PC-3 (cell line): ENCODE data around the gene CHEK2. TPM values are rescaled to one million over a fixed set of nuclear protein-coding genes. Genes with fewer than 3 reads are reported as not detected.
"Not testable (repeated sequence)": the region's sequence is repeated elsewhere in the genome, so short reads cannot be mapped to it uniquely, and the experiment has no call there.

ENCODE experiments used
- ATAC-seq: fragments of 200-7000 bp; cut with Tn5 transposase; 2 replicates; pipeline ENCODE4 v1.9.1; 2020; ENCODE audit warnings: mild to moderate bottlenecking, moderate library complexity
- BruUV-seq: library from RNA; stranded (reverse); fragments of 400-500 nt; replicated peaks from 2 replicates; lab custom pipeline; 2021; lab: Mats Ljungman, UMichigan
- CTCF ChIA-PET: fragments of 300-600 bp; sonication (Branson Sonifier 250); formaldehyde crosslinking; loops from one replicate; lab custom pipeline; 2022; ENCODE audit warnings: antibody characterized with exemption; lab: Charles Lee
- POLR2A ChIA-PET: fragments of 300-600 bp; sonication (Branson Sonifier 250); formaldehyde crosslinking; loops from one replicate; lab custom pipeline; 2022; ENCODE audit warnings: antibody characterized with exemption; ENCODE audit not compliant: unreplicated experiment; lab: Charles Lee
- DNase-seq: peaks from one replicate; pipeline ENCODE4 v3.0.0-alpha.2; 2015
- H2AFZ ChIP-seq: fragments of 300-600 bp; sonication (generic); 2 replicates; pipeline ENCODE4 v1.6.0; 2016; ENCODE audit warnings: antibody characterized with exemption, low read length
- H3F3A ChIP-seq: fragments of 300-600 bp; sonication (generic); one replicate; pipeline ENCODE4 v1.6.0; 2017; ENCODE audit warnings: antibody characterized with exemption, low read length, control low read depth, mild to moderate bottlenecking; ENCODE audit not compliant: unreplicated experiment
- H3K27ac ChIP-seq: fragments of 300-600 bp; sonication (generic); 2 replicates; pipeline ENCODE4 v1.5.1; 2016; ENCODE audit warnings: mild to moderate bottlenecking, low read length
- H3K27me3 ChIP-seq: fragments of 300-600 bp; sonication (generic); 2 replicates; pipeline ENCODE4 v1.6.1; 2016; ENCODE audit warnings: low read length, mixed read lengths
- H3K36me3 ChIP-seq: fragments of 300-600 bp; sonication (generic); 2 replicates; pipeline ENCODE4 v1.6.1; 2016; ENCODE audit warnings: low read depth, mixed run types, low read length, mixed read lengths
- H3K4me1 ChIP-seq: fragments of 300-600 bp; sonication (generic); 2 replicates; pipeline ENCODE4 v1.5.1; 2016; ENCODE audit warnings: low read length; ENCODE audit not compliant: insufficient read depth
- H3K4me2 ChIP-seq: fragments of 300-600 bp; sonication (generic); 2 replicates; pipeline ENCODE4 v1.6.0; 2016; ENCODE audit warnings: low read length
- H3K4me3 ChIP-seq: fragments of 300-600 bp; sonication (generic); 2 replicates; pipeline ENCODE4 v1.5.1; 2016; ENCODE audit warnings: mild to moderate bottlenecking, low read length, mixed read lengths
- H3K79me2 ChIP-seq: fragments of 300-600 bp; sonication (generic); 2 replicates; pipeline ENCODE4 v1.6.1; 2017; ENCODE audit warnings: low read length, mixed read lengths
- H3K9ac ChIP-seq: fragments of 300-600 bp; sonication (generic); 2 replicates; pipeline ENCODE4 v1.6.0; 2016; ENCODE audit warnings: mild to moderate bottlenecking, low read length
- H3K9me2 ChIP-seq: fragments of 300-600 bp; sonication (generic); replicated peaks from 2 replicates; pipeline ENCODE4 v1.6.1; 2016; ENCODE audit warnings: mixed run types, low read length, mixed read lengths
- H3K9me3 ChIP-seq: fragments of 300-600 bp; sonication (generic); 2 replicates; pipeline ENCODE4 v1.6.1; 2016; ENCODE audit warnings: low read length, mixed read lengths
- H4K20me1 ChIP-seq: fragments of 300-600 bp; sonication (generic); 2 replicates; pipeline ENCODE4 v1.6.1; 2016; ENCODE audit warnings: low read length, mixed read lengths
- CTCF ChIP-seq: fragments of 300-600 bp; sonication (generic); conservative IDR thresholded peaks from 2 replicates; pipeline ENCODE4 v1.5.1; 2017; ENCODE audit warnings: antibody characterized with exemption, low read depth, mild to moderate bottlenecking, low read length
- EZH2 ChIP-seq: fragments of 300-600 bp; sonication (generic); IDR thresholded peaks from one replicate; pipeline ENCODE4 v1.6.1; 2017; ENCODE audit warnings: antibody characterized with exemption, mild to moderate bottlenecking, low read length; ENCODE audit not compliant: unreplicated experiment
- EZH2phosphoT487 ChIP-seq: fragments of 300-600 bp; sonication (generic); IDR thresholded peaks from 2 replicates; pipeline ENCODE4 v1.6.1; 2018; ENCODE audit warnings: mild to moderate bottlenecking, antibody characterized with exemption, low read length, borderline replicate concordance
- intact Hi-C: fragments of 100-400 bp; cut with micrococcal nuclease; formaldehyde crosslinking; loops from 2 replicates; pipeline ENCODE4 v1.9.0; 2023
- total RNA-seq: library from RNA; depleted of rRNA; stranded (reverse); fragments of >200 nt; gene quantifications from 2 replicates; pipeline ENCODE4 v1.2.3, GENCODE V29; 2014

CHEK2 gene
- total RNA-seq, 1 experiment from 2014 or later: 21.0 TPM

DNA sequence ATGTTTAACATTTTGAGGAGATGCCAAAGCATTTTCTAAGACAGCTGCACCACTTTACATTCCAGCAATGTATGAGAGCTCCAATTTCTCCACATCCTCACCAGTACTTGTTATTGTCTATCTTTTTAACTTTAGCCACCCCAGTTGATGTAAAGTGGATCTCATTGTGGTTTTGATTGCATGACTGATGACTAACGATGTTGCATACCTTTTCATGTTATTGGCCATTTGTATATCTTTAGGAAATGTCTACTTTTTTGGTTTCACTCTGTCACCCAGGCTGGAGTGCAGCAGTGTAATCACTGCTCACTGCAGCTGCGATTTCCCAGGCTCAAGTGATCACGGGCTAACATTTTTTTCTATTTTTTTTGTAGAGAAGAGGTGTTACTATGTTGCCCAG lies 70.9 kb downstream of the CHEK2 start:
- Histone ChIP-seq H3K4me1 (peaks cover 4% of the 10 kb centered on the region; the same call in 1 of the 2 replicates), H3K9ac (no peak overlapping the region), H3K27me3 (no peaks in the 10 kb centered on the region), H3K9me2 (no peaks in the 10 kb centered on the region), H3K4me2 (no peak overlapping the region), H4K20me1 (no peaks in the 10 kb centered on the region), H3K27ac (no peak overlapping the region), H3K36me3 (no peaks in the 10 kb centered on the region), H3K4me3 (no peak overlapping the region), H2AFZ (no peak overlapping the region), H3F3A (no peaks in the 10 kb centered on the region), H3K9me3 (no peaks in the 10 kb centered on the region), H3K79me2 (no peaks in the 10 kb centered on the region)
- BruUV-seq: no TSS peak
- intact Hi-C loops: no loop called here
- DNase-seq (peak; percentile 16), ATAC-seq (no peak)
- CTCF ChIA-PET: no interaction called here
- POLR2A ChIA-PET: no interaction called here
- no peak for TF ChIP-seq EZH2phosphoT487
- no peak for TF ChIP-seq EZH2
- TF ChIP-seq CTCF: no peak

DNA sequence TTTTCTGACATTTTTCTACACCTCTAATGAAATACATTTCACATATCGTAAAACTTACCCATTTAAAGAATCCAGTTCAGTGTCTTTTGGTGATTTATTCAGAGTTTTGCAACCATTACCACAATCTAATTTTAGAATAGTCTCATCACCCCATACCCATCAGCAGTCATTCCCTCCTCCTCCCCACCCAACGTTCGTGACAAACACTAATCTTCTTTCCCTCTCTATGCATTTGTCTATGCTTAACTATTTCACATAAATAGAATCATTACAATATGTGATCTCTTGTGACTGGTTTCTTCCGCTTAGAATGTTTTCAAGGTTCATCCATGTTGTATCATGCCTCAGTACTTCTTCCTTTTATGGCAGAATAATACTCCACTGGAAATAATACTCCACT lies 71.5 kb downstream of the CHEK2 start:
- Histone ChIP-seq H3K4me2 (no peak overlapping the region), H3K9me3 (no peaks in the 10 kb centered on the region), H4K20me1 (no peaks in the 10 kb centered on the region), H3F3A (no peaks in the 10 kb centered on the region), H3K9me2 (no peaks in the 10 kb centered on the region), H2AFZ (no peak overlapping the region), H3K27me3 (no peaks in the 10 kb centered on the region), H3K9ac (no peak overlapping the region), H3K4me3 (no peak overlapping the region), H3K4me1 (peaks cover 4% of the 10 kb centered on the region; the same call in 1 of the 2 replicates), H3K27ac (no peak overlapping the region), H3K79me2 (no peaks in the 10 kb centered on the region), H3K36me3 (no peaks in the 10 kb centered on the region)
- intact Hi-C loops: no loop called here
- POLR2A ChIA-PET: no interaction called here
- DNase-seq (no peak), ATAC-seq (no peak)
- BruUV-seq: no TSS peak
- CTCF ChIA-PET: no interaction called here
- no peak for TF ChIP-seq EZH2phosphoT487
- TF ChIP-seq CTCF: no peak
- TF ChIP-seq EZH2: no peak

DNA sequence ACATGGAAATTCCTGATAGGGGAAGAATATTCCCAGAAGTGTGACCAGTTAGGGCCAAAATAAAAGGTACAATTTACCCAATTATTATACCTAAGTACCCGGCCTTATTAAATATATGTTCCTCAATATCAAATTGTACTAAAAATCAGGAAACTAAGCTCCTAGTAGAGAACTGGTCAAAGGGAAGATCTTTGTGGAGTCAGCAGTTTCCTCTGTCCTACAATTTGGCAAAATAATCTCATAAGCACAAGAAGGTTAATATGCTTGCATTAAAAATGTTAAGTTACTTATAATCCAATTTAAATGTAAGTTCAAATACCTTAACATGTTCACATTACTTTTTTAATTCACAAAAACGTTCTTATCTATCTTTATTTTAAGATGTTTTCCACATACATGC lies 72.2 kb downstream of the CHEK2 start:
- Histone ChIP-seq H3K9me2 (no peaks in the 10 kb centered on the region), H4K20me1 (no peaks in the 10 kb centered on the region), H3K4me1 (peaks cover 4% of the 10 kb centered on the region; the same call in 1 of the 2 replicates), H3K27me3 (no peaks in the 10 kb centered on the region), H3K4me2 (no peak overlapping the region), H3K36me3 (no peaks in the 10 kb centered on the region), H3K79me2 (no peaks in the 10 kb centered on the region), H3K9me3 (no peaks in the 10 kb centered on the region), H3F3A (no peaks in the 10 kb centered on the region), H3K9ac (no peak overlapping the region), H2AFZ (no peak overlapping the region), H3K4me3 (no peak overlapping the region), H3K27ac (no peak overlapping the region)
- POLR2A ChIA-PET: no interaction called here
- CTCF ChIA-PET: no interaction called here
- no peak for TF ChIP-seq EZH2
- TF ChIP-seq EZH2phosphoT487: no peak
- no peak for TF ChIP-seq CTCF
- intact Hi-C loops: no loop called here
- no peak for DNase-seq
- no TSS peak for BruUV-seq
- no peak for ATAC-seq

DNA sequence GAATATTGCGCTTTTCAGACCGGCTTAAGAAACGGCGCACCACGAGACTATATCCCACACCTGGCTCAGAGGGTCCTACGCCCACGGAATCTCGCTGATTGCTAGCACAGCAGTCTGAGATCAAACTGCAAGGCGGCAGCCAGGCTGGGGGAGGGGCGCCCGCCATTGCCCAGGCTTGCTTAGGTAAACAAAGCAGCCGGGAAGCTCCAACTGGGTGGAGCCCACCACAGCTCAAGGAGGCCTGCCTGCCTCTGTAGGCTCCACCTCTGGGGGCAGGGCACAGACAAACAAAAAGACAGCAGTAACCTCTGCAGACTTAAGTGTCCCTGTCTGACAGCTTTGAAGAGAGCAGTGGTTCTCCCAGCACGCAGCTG lies 78.1 kb downstream of the CHEK2 start:
- H2AFZ ChIP-seq, H3K4me3 ChIP-seq, BruUV-seq, DNase-seq, H3F3A ChIP-seq, ATAC-seq, H3K79me2 ChIP-seq, CTCF ChIA-PET, H3K4me2 ChIP-seq, H3K36me3 ChIP-seq, H3K9ac ChIP-seq, H3K4me1 ChIP-seq, H3K27me3 ChIP-seq, H3K9me3 ChIP-seq, POLR2A ChIA-PET, intact Hi-C loops, H3K9me2 ChIP-seq, H3K27ac ChIP-seq, H4K20me1 ChIP-seq: not testable (repeated sequence)
